Ectodermal cell (in vitro differentiated cells): ENCODE measurements around the gene KCNA10.

Experiments
- H3K27ac ChIP-seq: 2 replicates; pipeline ENCODE4 v1.7.0; 2013; ENCODE audit warnings: mild to moderate bottlenecking, low read depth, low read length; ENCODE audit not compliant: insufficient read depth, poor library complexity, severe bottlenecking
- H3K27me3 ChIP-seq: 2 replicates; pipeline ENCODE4 v1.7.0; 2013; ENCODE audit warnings: mild to moderate bottlenecking, low read length; ENCODE audit not compliant: insufficient read depth, control insufficient read depth, poor library complexity, severe bottlenecking
- H3K36me3 ChIP-seq: one replicate; pipeline ENCODE4 v1.7.0; 2013; ENCODE audit warnings: low read length; ENCODE audit not compliant: control insufficient read depth, insufficient read depth
- H3K4me1 ChIP-seq: one replicate; pipeline ENCODE4 v1.7.0; 2013; ENCODE audit warnings: low read length; ENCODE audit not compliant: control insufficient read depth, insufficient read depth
- H3K4me3 ChIP-seq: 2 replicates; pipeline ENCODE4 v1.7.0; 2013; ENCODE audit warnings: low read depth, low read length, control low read depth; ENCODE audit not compliant: insufficient read depth
- H3K9me3 ChIP-seq: 2 replicates; pipeline ENCODE4 v1.7.0; 2013; ENCODE audit warnings: mild to moderate bottlenecking, low read length, moderate library complexity; ENCODE audit not compliant: control insufficient read depth
- WGBS, 2 experiments: methylation state at CpG; one replicate each; pipeline ENCODE4 v1.1.7; 2013; ENCODE audit warnings: missing lambda C conversion rate in 2 of 2; 5-methylcytosine and 5-hydroxymethylcytosine counted together

Gene KCNA10

DNA sequence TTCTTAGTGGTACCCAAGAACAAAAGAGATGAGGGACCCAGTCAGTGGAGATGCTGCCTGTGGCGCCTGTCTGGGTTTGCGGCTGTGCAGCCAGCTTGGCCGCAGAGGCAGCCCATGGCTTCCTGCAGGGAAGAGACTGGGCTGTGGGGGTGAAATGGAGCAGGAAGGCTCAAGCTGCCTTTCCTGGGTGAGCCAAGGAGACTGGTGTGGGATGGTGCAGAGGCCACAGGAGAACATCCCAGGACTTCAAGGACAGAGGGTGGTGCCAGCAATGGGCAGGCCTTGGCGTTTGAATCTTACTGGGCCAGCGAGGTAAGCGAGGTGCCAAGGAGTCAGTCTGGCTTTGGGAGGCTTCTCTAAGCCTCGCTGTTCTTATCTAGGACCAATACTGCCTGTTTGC is 26.4 kb downstream of the KCNA10 start:
- WGBS, 2 experiments = 89% methylated on average over 7 of the region's 7 CpGs
- Histone ChIP-seq H3K9me3 (no peaks in the 10 kb centered on the region), H3K27me3 (no peaks in the 10 kb centered on the region), H3K4me3 (no peak overlapping the region), H3K27ac (no peak overlapping the region), H3K4me1 (peaks cover 18% of the 10 kb centered on the region), H3K36me3 (no peaks in the 10 kb centered on the region)

DNA sequence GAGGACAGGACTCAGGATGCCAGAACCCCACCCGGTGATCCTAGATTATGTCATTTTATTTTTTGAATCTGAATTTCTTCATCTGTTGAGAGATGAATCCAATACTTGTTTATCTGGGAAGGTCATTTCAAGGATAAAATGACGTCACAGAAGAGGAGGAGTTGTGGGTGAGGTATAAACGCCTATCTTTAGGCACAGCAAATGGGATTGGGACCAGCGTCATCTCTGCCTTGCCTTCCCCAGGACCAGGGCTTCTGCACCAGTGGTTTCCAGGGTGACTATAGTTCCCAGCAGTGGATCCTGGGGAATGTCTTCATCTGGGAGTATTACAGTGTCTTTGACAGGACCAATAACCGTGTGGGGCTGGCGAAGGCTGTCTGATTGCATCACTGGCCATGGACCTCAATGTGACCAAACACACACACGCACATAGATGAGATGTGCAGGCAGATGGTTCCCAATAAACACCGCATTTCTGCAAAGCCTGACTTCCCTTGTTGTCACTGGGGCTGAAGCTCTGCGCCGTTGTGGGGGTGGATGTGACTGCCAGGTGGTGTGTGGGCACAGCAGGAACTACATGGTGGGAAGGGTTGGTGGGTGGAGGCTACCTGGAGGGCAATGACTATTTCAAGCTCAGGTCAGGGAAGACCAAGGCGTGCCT is 28.1 kb downstream of the KCNA10 start:
- WGBS, 2 experiments = 93 to 94% methylated on average over 11 of the region's 11 CpGs

DNA sequence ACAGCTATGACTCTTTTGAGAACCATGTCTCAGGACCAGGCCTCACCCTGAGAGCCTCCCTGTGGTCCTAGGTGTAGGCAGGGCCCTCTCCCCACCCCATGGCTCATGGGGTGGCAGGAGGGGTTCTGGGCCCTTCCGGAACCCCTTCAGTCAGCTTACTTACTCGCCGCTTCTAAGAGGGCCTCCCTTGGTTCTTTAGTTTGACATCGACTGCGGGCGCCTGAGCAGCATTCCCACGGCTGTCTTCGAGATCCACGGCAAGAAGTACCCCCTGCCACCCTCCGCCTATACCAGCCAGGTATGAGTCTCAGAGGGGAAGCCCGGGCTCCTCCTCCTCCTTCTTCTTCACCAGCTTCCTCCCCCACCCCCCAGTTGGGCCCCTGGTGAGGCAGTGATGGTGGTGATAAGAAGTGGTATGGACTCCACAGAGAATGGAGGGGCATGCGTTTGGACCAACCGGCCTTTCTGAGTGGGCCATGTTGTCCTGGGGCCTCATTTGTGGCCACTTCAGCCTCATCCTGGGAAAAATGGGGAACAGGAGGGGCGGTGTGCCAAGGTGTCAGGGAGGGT is 28.9 kb downstream of the KCNA10 start:
- Histone ChIP-seq H3K27me3 (no peaks in the 10 kb centered on the region), H3K4me1 (peaks cover 10% of the 10 kb centered on the region), H3K27ac (no peak overlapping the region), H3K4me3 (no peak overlapping the region), H3K9me3 (no peaks in the 10 kb centered on the region), H3K36me3 (no peaks in the 10 kb centered on the region)
- 77 to 84% methylated on average over 14 of the region's 14 CpGs for WGBS, 2 experiments

More for the DNA sequence above, 28.1 kb downstream of the KCNA10 start:
- Histone ChIP-seq H3K4me3 (no peak overlapping the region), H3K36me3 (no peaks in the 10 kb centered on the region), H3K9me3 (no peaks in the 10 kb centered on the region), H3K27me3 (no peaks in the 10 kb centered on the region), H3K4me1 (peaks cover 18% of the 10 kb centered on the region), H3K27ac (no peak overlapping the region)

GRCh38 chr1:110489406-110489805 is 29.6 kb downstream of the KCNA10 start:
- H3K27me3 ChIP-seq = no peaks in the 10 kb centered on the region

GRCh38 chr1:110488867-110489266 is 30.1 kb downstream of the KCNA10 start:
- H3K27ac ChIP-seq = no peak overlapping the region
- no peaks in the 10 kb centered on the region for H3K27me3 ChIP-seq
- H3K4me3 ChIP-seq = no peak overlapping the region
- H3K9me3 ChIP-seq = no peaks in the 10 kb centered on the region
- no peaks in the 10 kb centered on the region for H3K36me3 ChIP-seq
- WGBS, 2 experiments = 61% methylated on average over 3 of the region's 3 CpGs
- H3K4me1 ChIP-seq = peaks cover under 1% of the 10 kb centered on the region

More at GRCh38 chr1:110489406-110489805, 29.6 kb downstream of the KCNA10 start:
- no peak overlapping the region for H3K4me3 ChIP-seq
- 92 to 94% methylated on average over 15 of the region's 15 CpGs for WGBS, 2 experiments
- no peak overlapping the region for H3K27ac ChIP-seq
- H3K4me1 ChIP-seq = peaks cover 6% of the 10 kb centered on the region
- no peaks in the 10 kb centered on the region for H3K36me3 ChIP-seq
- no peaks in the 10 kb centered on the region for H3K9me3 ChIP-seq

GRCh38 chr1:110488161-110488560 is 30.8 kb downstream of the KCNA10 start:
- WGBS, 2 experiments = 91% methylated on average over 12 of the region's 12 CpGs
- H3K4me1 ChIP-seq = no peaks in the 10 kb centered on the region
- no peak overlapping the region for H3K27ac ChIP-seq
- no peaks in the 10 kb centered on the region for H3K27me3 ChIP-seq
- H3K4me3 ChIP-seq = no peak overlapping the region
- no peaks in the 10 kb centered on the region for H3K9me3 ChIP-seq
- no peaks in the 10 kb centered on the region for H3K36me3 ChIP-seq

GRCh38 chr1:110487726-110488125 is 31.2 kb downstream of the KCNA10 start:
- peaks cover 3% of the 10 kb centered on the region for H3K4me1 ChIP-seq
- no peaks in the 10 kb centered on the region for H3K36me3 ChIP-seq
- WGBS, 2 experiments = 83 to 86% methylated on average over 8 of the region's 8 CpGs
- H3K9me3 ChIP-seq = no peaks in the 10 kb centered on the region
- H3K27me3 ChIP-seq = no peaks in the 10 kb centered on the region
- H3K4me3 ChIP-seq = no peak overlapping the region
- H3K27ac ChIP-seq = no peak overlapping the region

- Histone ChIP-seq H3K27ac (no peak overlapping the region), H3K27me3 (no peaks in the 10 kb centered on the region), H3K9me3 (no peaks in the 10 kb centered on the region), H3K36me3 (no peaks in the 10 kb centered on the region), H3K4me1 (peaks cover 7% of the 10 kb centered on the region), H3K4me3 (no peak overlapping the region)
- WGBS, 2 experiments = 36 to 41% methylated on average over 2 of the region's 2 CpGs
Observed at GRCh38 chr1:110485725-110486124, 33.2 kb downstream of the KCNA10 start.

DNA sequence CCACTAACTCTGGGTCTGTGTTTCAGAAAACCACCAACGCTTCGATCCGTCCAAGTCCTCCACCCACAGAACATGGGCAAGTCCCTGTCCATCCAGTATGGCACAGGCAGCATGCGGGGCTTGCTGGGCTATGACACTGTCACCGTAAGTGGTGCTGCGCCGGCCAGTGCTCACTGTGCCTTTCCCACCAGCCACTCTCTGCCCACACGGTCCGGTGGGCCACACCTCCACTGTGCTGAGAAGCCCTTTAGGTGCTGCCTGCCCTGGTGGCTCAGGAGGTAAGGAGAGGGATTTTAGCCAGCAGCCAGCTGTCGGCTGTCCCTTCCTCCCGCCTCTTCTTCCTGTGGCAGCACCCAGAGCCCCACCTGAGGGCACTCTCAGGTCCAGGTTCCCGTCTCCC is 34.2 kb downstream of the KCNA10 start:
- WGBS, 2 experiments = 90% methylated on average over 12 of the region's 12 CpGs
- no peaks in the 10 kb centered on the region for H3K36me3 ChIP-seq
- peaks cover 7% of the 10 kb centered on the region for H3K4me1 ChIP-seq
- H3K27me3 ChIP-seq = no peaks in the 10 kb centered on the region
- no peak overlapping the region for H3K27ac ChIP-seq
- H3K4me3 ChIP-seq = no peak overlapping the region
- no peaks in the 10 kb centered on the region for H3K9me3 ChIP-seq

DNA sequence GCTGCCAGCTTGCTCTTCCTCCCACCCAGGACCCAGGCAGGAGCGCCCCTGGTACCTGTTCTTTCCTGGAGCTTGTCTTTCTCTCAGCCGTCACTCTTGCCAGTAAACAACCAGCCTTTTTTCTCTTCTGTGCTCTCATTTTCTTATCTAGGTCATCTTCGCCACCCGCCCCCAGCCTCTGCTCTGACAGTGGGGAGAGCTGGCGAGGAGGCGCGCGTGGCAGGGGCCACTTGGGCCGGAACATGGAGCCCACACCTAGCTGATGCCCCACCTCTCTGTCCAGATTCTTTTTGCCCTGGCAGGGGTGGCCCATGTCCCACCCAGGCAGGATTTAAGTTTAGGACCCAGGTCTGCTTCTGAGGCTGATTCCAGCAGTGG is 35.7 kb downstream of the KCNA10 start:
- 90 to 94% methylated on average over 9 of the region's 9 CpGs for WGBS, 2 experiments
- peaks cover 7% of the 10 kb centered on the region for H3K4me1 ChIP-seq
- no peak overlapping the region for H3K4me3 ChIP-seq
- no peaks in the 10 kb centered on the region for H3K36me3 ChIP-seq
- no peaks in the 10 kb centered on the region for H3K27me3 ChIP-seq
- no peaks in the 10 kb centered on the region for H3K9me3 ChIP-seq
- H3K27ac ChIP-seq = no peak overlapping the region
